UCSD-AML1 (cell line): ENCODE measurements around the gene LIG4.
"Not testable (repeated sequence)": the region's sequence is repeated elsewhere in the genome, so short reads cannot be mapped to it uniquely, and the experiment has no call there.

Experiments
- DNase-seq: peaks from one replicate; lab custom pipeline; 2025; ENCODE audit not compliant: unreplicated experiment; lab: John Stamatoyannopoulos, UW

LIG4 gene

GRCh38 chr13:108215436-108215835 lies at the start of gene LIG4:
TSS of gene LIG4 (minus strand) at chr13:108215536. CDS start at chr13:108211268, 4,268 bp downstream.
- peak; percentile 90 for DNase-seq

- DNase-seq, result no peak
Measured at GRCh38 chr13:108263621-108264355, 48.5 kb upstream of the LIG4 start.

GRCh38 chr13:108257248-108257647 lies 41.9 kb upstream of the LIG4 start:
- DNase-seq, result no peak

GRCh38 chr13:108249150-108249549 lies 33.8 kb upstream of the LIG4 start:
- no peak for DNase-seq

GRCh38 chr13:108230377-108230776 lies 15.0 kb upstream of the LIG4 start:
- DNase-seq, result no peak

- no peak for DNase-seq
Measured at GRCh38 chr13:108227651-108228272, 12.4 kb upstream of the LIG4 start.

GRCh38 chr13:108226184-108226583 lies 10.8 kb upstream of the LIG4 start:
- DNase-seq, result no peak

- DNase-seq, result no peak
Measured at GRCh38 chr13:108225440-108225839, 10.1 kb upstream of the LIG4 start.

- no peak for DNase-seq
Measured at GRCh38 chr13:108223687-108224503, 8.6 kb upstream of the LIG4 start.

- no peak for DNase-seq
Measured at GRCh38 chr13:108220041-108220440, 4.7 kb upstream of the LIG4 start.

- DNase-seq, result peak; percentile 95
Measured at GRCh38 chr13:108218044-108218974, 3.0 kb upstream of the LIG4 start, which contains the start of gene ABHD13. TSS of gene ABHD13 (plus strand) at chr13:108218392. CDS start at chr13:108229219, 10,827 bp downstream.

GRCh38 chr13:108217307-108218043 lies 2.1 kb upstream of the LIG4 start:
- not testable (repeated sequence) for DNase-seq

- no peak for DNase-seq
Measured at GRCh38 chr13:108214441-108215271, 680 bp downstream of the LIG4 start.

- DNase-seq, result no peak
Measured at GRCh38 chr13:108213946-108214345, 1.4 kb downstream of the LIG4 start.

GRCh38 chr13:108212886-108213285 lies 2.5 kb downstream of the LIG4 start:
- DNase-seq, result no peak

GRCh38 chr13:108210551-108210950 lies 4.8 kb downstream of the LIG4 start:
- DNase-seq, result no peak

- no peak for DNase-seq
Measured at GRCh38 chr13:108200781-108201398, 14.4 kb downstream of the LIG4 start.

- DNase-seq, result no peak
Measured at GRCh38 chr13:108195861-108196260, 19.5 kb downstream of the LIG4 start.

GRCh38 chr13:108195146-108195545 lies 20.2 kb downstream of the LIG4 start:
- DNase-seq, result no peak
